HG02884 (cell line): ENCODE data around the gene CALB2.
"Not testable (repeated sequence)": the region's sequence is repeated elsewhere in the genome, so short reads cannot be mapped to it uniquely, and the experiment has no call there.

Experiments
- ATAC-seq: cut with Tn5 transposase; IDR thresholded peaks from one replicate; pipeline ENCODE4 v1.9.1; 2021; ENCODE audit warnings: mild to moderate bottlenecking, moderate library complexity; ENCODE audit not compliant: unreplicated experiment

The CALB2 gene

GRCh38 chr16:71358464-71358998 lies at the start of gene CALB2:
Gene CALB2 (plus strand): TSS chr16:71358723. CDS start chr16:71358793, 70 bp downstream.
- peak; percentile 83 for ATAC-seq

GRCh38 chr16:71311553-71312158 lies 46.9 kb upstream of the CALB2 start:
- no peak for ATAC-seq

GRCh38 chr16:71313591-71313990 lies 44.9 kb upstream of the CALB2 start:
- not testable (repeated sequence) for ATAC-seq

- no peak for ATAC-seq
Observed at GRCh38 chr16:71315269-71315668, 43.3 kb upstream of the CALB2 start.

GRCh38 chr16:71319999-71320398 lies 38.5 kb upstream of the CALB2 start:
- no peak for ATAC-seq

DNA sequence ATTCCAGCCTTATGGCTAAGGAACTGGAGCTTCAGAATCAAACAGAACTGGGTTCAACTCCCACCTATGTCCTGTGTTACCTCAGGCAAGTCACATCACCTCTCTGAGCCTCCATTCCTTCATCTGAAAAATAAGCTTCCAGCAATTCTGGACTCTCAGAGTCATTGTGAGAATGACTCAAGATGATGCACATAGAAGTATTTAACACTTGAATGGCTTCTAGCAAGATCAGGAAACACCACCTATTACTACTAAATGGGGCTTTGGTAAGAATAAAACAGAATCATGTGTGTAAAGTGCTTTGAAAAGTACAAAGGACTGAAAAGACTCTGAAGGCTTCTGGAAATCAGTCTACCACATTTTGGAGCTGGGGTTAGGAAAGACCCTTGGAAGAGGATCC lies 30.8 kb upstream of the CALB2 start:
- ATAC-seq: no peak

DNA sequence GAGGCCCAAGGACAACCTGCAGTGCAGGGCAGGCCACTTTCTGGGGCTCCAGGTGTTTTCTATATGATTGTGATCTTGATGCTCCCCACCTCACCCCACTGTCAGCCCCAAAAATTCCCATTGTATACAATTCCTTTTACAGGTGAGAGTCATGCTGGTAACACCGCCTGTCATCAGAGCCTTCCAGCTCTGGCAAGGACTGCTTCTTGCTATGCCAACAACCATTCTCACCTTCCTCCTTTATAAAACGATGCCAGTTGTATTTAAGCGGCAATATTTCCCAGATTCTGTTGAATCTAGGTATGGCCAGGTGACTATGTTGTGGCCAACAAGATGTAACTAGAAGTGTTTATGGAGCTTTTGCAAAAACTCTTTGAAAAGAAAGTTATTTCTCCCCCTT lies 30.4 kb upstream of the CALB2 start:
- no peak for ATAC-seq

- ATAC-seq: no peak
Observed at GRCh38 chr16:71337631-71338030, 20.9 kb upstream of the CALB2 start.

DNA sequence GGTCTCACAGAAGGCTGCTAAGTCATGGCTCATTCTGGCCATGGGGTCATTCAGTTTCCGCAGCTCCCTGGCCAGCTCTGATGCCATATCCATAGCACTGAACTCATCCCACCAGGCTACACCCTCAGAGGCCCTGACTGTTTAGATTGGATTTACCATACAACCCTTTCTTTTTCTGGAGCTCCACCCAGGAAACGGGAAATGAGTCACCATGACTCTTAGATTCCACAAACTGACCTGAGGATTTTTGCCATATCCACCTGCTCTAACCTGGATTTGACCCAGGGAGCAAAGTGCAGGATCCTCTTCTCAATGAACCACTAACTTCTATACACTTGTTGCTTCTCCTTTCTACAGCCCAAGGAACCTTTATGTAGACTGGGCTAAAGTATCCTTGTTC lies 20.3 kb upstream of the CALB2 start:
- no peak for ATAC-seq

GRCh38 chr16:71338632-71339031 lies 19.9 kb upstream of the CALB2 start:
- no peak for ATAC-seq

GRCh38 chr16:71339236-71340171 lies 19.0 kb upstream of the CALB2 start:
- no peak for ATAC-seq

DNA sequence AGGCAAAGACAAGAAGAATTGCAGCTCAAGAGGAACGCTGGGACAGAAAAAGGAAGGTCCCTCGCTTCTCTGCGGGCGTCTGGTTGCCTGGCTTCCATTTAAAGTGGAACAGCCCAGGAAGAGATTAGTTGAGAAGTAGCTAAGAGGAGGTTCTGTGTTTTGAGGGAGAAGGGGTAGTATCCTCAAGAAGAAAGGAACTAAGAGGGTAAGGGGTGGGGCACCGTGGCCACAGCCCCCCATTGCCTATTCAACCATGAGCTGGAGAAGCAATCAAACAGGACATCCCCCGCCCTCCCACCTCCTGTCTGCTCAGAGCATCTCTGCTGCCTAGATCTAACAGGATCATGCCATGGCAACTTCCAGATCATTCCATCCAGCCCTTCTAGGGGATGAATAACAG lies 18.1 kb upstream of the CALB2 start:
- ATAC-seq: no peak

- no peak for ATAC-seq
Observed at GRCh38 chr16:71341881-71342280, 16.6 kb upstream of the CALB2 start.

DNA sequence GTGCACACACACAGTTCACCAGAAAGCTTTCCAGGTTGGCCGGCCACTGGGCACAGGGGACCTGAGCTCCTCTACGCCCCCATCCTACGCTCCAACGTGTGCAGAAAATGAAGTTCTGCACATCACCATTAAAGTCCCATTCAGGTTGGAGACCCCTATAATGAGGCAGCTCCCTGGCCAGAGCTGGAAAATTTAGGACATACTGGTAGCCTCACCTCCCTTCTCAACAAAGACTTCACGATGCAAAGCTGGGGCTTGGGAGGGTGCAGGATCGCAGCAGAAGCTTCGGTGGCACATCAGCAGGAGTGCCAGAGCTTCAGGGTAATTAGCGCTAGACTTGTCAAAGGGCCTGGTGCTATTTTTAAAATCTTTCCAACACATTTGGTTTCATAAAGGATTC lies 15.4 kb upstream of the CALB2 start:
- no peak for ATAC-seq

DNA sequence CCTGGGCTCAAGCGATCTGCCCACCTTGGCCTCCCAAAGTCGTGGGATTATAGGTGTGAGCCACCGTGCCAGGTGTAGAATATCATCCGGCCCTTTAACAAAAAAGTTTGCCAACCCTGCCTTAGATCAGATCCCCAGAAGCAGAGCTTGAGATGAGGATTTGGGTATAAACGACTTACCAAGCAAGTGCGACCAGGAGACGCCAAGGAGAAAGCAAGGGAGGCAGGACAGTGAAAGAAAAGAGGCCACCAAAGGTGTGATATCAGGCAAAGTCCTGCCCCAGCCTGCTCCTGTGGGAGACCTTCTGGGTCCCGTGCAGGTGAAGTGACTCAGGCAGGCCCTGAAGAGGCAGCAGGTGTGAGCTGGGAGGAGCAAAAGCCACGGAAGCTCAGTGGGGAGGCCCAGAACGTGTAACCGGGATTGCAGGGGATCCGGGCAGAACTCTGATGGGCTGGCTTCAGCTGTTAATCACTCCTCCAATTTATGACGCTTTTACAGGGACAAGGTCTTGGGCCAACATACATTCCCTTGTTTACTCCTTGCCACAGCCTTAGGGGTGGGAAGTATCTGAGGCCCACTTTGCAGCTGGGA lies 14.1 kb upstream of the CALB2 start:
- ATAC-seq: no peak

DNA sequence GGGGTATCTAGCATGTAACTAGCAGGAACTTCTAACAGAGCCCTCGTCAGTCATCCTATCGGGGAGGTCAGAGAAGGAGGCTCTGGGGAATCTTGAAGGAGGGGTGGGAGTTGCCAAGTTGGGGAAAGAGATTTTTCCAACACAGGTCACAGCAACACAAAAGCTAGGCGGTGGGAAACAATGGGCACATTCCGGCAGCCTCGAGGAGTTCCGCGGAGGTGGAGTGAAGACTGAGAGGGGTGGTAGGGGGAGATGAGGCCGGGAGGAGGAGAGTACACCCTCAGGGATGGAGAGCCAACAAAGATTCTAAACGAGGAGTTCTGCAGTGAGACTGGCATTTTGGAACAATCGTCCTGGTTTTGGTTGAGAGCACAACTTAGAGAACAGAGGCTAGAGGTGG lies 13.5 kb upstream of the CALB2 start:
- ATAC-seq: no peak

DNA sequence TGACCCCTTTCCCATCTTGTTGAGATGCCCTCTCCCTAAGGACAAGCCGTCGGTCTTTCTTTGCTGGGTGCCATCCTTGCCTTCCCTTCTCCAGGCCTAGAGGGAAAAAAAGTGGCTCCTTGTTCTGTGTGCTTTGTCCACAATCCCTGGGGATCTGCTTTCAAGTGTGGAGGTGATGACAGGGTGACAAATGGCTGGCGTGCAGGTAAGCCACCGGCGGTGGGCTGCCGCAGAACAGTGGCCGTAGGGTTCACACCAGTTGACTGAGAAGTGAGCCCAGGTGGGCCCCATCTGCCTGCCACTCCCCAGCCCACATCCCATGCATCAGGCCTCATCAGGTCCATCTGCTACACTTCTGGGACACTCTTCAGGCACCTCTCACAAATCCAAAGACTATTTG lies 11.4 kb upstream of the CALB2 start:
- ATAC-seq: no peak

- ATAC-seq: no peak
Observed at GRCh38 chr16:71348262-71349085, 10.0 kb upstream of the CALB2 start.

DNA sequence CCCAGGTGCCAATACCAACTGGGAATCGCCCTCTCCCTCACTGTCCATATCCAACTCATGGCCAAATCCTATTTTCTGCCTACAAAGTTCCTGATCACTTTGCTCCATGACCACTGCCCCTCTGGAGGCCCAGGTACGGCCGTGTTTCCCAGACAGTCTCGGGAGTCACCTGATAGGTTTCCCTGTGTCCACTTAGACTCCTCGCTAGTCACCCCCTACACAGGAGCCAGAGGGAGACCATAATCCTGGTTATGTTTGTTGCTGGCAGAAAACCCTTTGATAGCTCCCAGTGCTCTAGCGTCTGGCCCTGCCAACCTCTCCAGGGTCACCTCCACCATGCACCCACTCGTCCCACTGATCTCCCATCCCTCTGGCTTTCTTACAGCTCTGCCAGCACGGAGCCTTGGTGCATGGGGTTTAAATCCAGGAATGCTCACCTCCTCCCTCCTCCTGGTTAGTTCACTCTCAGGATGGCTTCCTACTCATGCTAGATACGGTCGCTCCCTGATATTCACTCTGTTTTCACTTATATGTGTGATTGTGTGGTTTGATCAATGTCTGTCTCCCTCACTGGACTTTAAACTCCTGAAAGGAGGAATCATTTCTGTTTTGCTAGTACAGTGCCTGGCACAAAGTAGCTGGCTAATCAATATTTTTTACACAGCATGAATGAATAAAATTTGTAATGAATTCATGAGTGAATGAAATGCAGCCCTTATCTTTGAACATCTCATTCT lies 7.5 kb upstream of the CALB2 start:
- ATAC-seq: no peak

DNA sequence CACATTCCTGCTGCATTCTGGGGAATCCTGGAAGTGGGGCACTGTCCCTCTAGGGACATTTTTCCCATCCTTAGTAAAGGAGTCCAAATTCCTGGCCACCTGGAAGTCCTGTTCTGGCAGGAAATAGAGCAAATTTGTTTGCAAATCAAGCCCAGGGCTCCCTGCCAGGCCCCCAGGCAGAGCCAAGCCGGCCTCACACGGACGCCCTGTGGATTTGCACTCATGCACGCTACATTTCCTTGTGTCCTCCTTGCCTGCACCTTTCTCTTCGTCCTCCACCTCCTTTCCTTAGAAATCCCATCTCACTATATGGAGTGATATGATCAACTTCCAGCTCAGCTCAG lies 7.0 kb upstream of the CALB2 start:
- no peak for ATAC-seq
